B cell (primary cell): Measurements from ENCODE around the gene GHRL. TPM values are rescaled to one million over a fixed set of nuclear protein-coding genes. Genes with fewer than 3 reads are reported as not detected.

Source experiments
- ATAC-seq: fragments of 200-7000 bp; cut with Tn5 transposase; one replicate; pipeline ENCODE4 v1.10.0; 2021; ENCODE audit warnings: low read depth, mild to moderate bottlenecking, moderate number of reproducible peaks, moderate library complexity
- CTCF ChIA-PET: fragments of 350-600 bp; sonication (Branson Sonifier 250); formaldehyde crosslinking; loops from one replicate; lab custom pipeline; 2021; ENCODE audit warnings: antibody characterized with exemption, inconsistent platforms; lab: Charles Lee
- POLR2A ChIA-PET: fragments of 350-600 bp; sonication (Branson Sonifier 250); formaldehyde crosslinking; loops from one replicate; lab custom pipeline; 2021; ENCODE audit warnings: antibody characterized with exemption; lab: Charles Lee
- DNase-seq: peaks from one replicate; pipeline ENCODE4 v3.0.0; 2013
- H2AFZ ChIP-seq: 2 replicates; pipeline ENCODE4 v1.6.1; 2012; ENCODE audit warnings: mild to moderate bottlenecking, low read depth, low read length; ENCODE audit not compliant: insufficient read depth, poor library complexity, severe bottlenecking
- H3K27ac ChIP-seq, 2 donors: 1 replicate in 1 of 2; 2 replicates in 1 of 2; pipeline ENCODE4 v1.5.1; 2012 to 2013; ENCODE audit warnings: low read length in 2 of 2, mild to moderate bottlenecking in 2 of 2, moderate library complexity in 1 of 2
- H3K27me3 ChIP-seq, 4 experiments: fragments of 200-600 bp in 1 of 4; sonication (generic) in 1 of 4; replicated peaks in 1 of 4; 1 replicate in 2 of 4; 2 replicates in 2 of 4; pipeline versions ENCODE4 v1.6.1 to v1.7.0; 2013 to 2016; ENCODE audit warnings: low read length in 3 of 4, mild to moderate bottlenecking in 2 of 4, mixed read lengths in 1 of 4, moderate library complexity in 1 of 4; ENCODE audit not compliant: insufficient read depth in 4 of 4, control insufficient read depth in 3 of 4; ENCODE audit errors: control extremely low read depth in 1 of 4
- H3K36me3 ChIP-seq, 2 experiments: replicated peaks in 1 of 2; 1 replicate in 1 of 2; 2 replicates in 1 of 2; pipeline versions ENCODE4 v1.6.1 to v1.7.1; 2013; ENCODE audit warnings: low read length in 1 of 2; ENCODE audit not compliant: insufficient read depth in 2 of 2, control insufficient read depth in 1 of 2; ENCODE audit errors: control extremely low read depth in 1 of 2, extremely low read depth in 1 of 2
- H3K4me1 ChIP-seq, 2 donors: fragments of 200-600 bp in 1 of 2; sonication (generic) in 1 of 2; 1 replicate in 1 of 2; 2 replicates in 1 of 2; pipeline versions ENCODE4 v1.5.1 to v1.6.1; 2013 to 2017; ENCODE audit warnings: low read length in 2 of 2; ENCODE audit not compliant: control insufficient read depth in 2 of 2, insufficient read depth in 2 of 2
- H3K4me2 ChIP-seq: replicated peaks from 2 replicates; pipeline ENCODE3; 2012; ENCODE audit warnings: mild to moderate bottlenecking, low read depth, low read length; ENCODE audit not compliant: poor library complexity, severe bottlenecking
- H3K4me3 ChIP-seq, 5 experiments: fragments of 200-600 bp in 1 of 5; sonication (generic) in 1 of 5; 1 replicate in 3 of 5; 2 replicates in 2 of 5; pipeline versions ENCODE4 v1.5.1 to v1.7.0; 2011 to 2016; ENCODE audit warnings: low read length in 4 of 5, mild to moderate bottlenecking in 4 of 5, low read depth in 2 of 5, control low read depth in 1 of 5, moderate library complexity in 1 of 5; ENCODE audit not compliant: insufficient read depth in 1 of 5; ENCODE audit errors: control extremely low read depth in 1 of 5, extremely low read depth in 1 of 5
- H3K79me2 ChIP-seq: fragments of 200-600 bp; sonication (generic); one replicate; pipeline ENCODE4 v1.6.0; 2016; ENCODE audit warnings: low read length; ENCODE audit not compliant: control insufficient read depth, insufficient read depth
- H3K9ac ChIP-seq: fragments of 200-600 bp; sonication (generic); 2 replicates; pipeline ENCODE4 v1.6.1; 2017; ENCODE audit warnings: mild to moderate bottlenecking, low read length, moderate library complexity
- H3K9me3 ChIP-seq, 3 donors: one replicate each; pipeline versions ENCODE4 v1.6.1 to v1.7.1; 2013; ENCODE audit warnings: low read length in 2 of 3; ENCODE audit not compliant: control insufficient read depth in 2 of 3, insufficient read depth in 1 of 3; ENCODE audit errors: control extremely low read depth in 1 of 3
- H4K20me1 ChIP-seq: 2 replicates; pipeline ENCODE4 v1.6.0; 2012; ENCODE audit warnings: mild to moderate bottlenecking, low read length; ENCODE audit not compliant: insufficient read depth, control insufficient read depth, poor library complexity, severe bottlenecking
- H3K27ac Mint-ChIP-seq: one replicate; pipeline ENCODE4 v1.8.0; 2021; ENCODE audit warnings: mixed read lengths
- H3K27me3 Mint-ChIP-seq: one replicate; pipeline ENCODE4 v1.8.0; 2021; ENCODE audit warnings: mixed read lengths
- H3K4me1 Mint-ChIP-seq: one replicate; pipeline ENCODE4 v1.8.0; 2021; ENCODE audit warnings: mixed read lengths
- H3K4me3 Mint-ChIP-seq: one replicate; pipeline ENCODE4 v1.8.0; 2021; ENCODE audit warnings: mixed read lengths
- H3K9me3 Mint-ChIP-seq: one replicate; pipeline ENCODE4 v1.8.0; 2022; ENCODE audit warnings: mixed read lengths; ENCODE audit not compliant: insufficient read depth
- EZH2 ChIP-seq: IDR thresholded peaks from 2 replicates; pipeline ENCODE4 v1.6.1; 2012; ENCODE audit warnings: borderline replicate concordance, low read depth, mild to moderate bottlenecking, moderate library complexity, low read length; ENCODE audit not compliant: insufficient read depth, poor library complexity, severe bottlenecking
- WGBS: methylation state at CpG from one replicate; pipeline ENCODE4 v1.1.5; 2013; ENCODE audit warnings: missing lambda C conversion rate; ENCODE audit not compliant: insufficient coverage; 5-methylcytosine and 5-hydroxymethylcytosine counted together
- intact Hi-C: fragments of 100-400 bp; cut with micrococcal nuclease; formaldehyde crosslinking; loops from one replicate; pipeline ENCODE4 v1.10.0; 2022
- polyA plus RNA-seq: library from polyadenylated mRNA; depleted of rRNA; stranded (reverse); fragments of >200 nt; gene quantifications from 2 replicates; pipeline ENCODE4 v1.2.3, GENCODE V29; 2012
- total RNA-seq, 2 donors: library from RNA; stranded (reverse); fragments of 120-200 nt in 1 of 2; gene quantifications; 1 replicate in 1 of 2; 2 replicates in 1 of 2; pipeline versions ENCODE4 v1.2.3 to v1.2.4, GENCODE V29; 2013 to 2022
- TF ChIP-seq, protein P1 (sequence below): fragments of 200-600 bp; IDR thresholded peaks from one replicate; pipeline ENCODE4 v1.8.0; 2022; ENCODE audit warnings: antibody characterized with exemption, mild to moderate bottlenecking

GHRL gene
- total and polyA plus RNA-seq, 2 donors (not counting 1 experiment from before 2014, with no cell fraction given) = 2.8 to 3.0 TPM

DNA sequence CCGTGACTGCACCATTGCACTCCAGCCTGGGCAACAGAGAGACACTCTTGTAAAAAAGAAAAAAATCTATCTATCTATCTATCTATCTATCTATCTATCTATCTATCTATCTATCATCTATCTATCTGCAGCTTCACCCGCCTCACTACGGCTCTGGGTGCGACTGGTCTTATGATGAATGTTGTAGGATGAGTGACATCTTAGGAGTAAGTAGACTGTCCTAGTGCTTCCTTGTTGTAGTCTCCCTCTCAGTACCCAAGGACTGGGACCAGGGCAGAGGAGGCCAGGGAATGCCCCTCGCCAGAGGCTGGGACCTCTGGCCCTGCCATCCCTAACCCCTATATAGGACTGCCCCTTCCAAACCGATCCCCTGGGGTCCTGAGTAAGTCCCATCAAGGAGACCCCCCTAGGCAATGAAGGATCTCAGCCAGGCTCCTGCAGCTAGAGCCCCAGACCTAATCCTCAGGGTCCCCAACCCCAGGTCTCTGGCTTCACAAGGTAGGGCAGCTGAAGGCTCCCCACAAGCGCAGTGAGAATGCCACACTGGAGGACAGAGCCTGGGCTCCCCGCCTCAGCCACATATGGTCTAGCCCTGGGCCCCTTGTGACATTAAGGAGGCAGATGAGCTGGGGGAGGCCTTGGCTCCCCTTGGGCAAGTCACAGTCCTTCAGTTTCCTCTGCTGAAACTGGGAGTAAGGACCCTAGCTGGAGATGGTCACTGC lies 29.0 kb upstream of the GHRL start:
- H2AFZ ChIP-seq = peak overlapping the region; percentile 81
- peak overlapping the region; percentile 81 for H3K4me3 Mint-ChIP-seq
- peaks cover 5% of the 10 kb centered on the region for H4K20me1 ChIP-seq
- peaks cover 26% of the 10 kb centered on the region for H3K79me2 ChIP-seq
- peaks cover 0 to 16% of the 10 kb centered on the region in 2 experiments for H3K36me3 ChIP-seq
- 88% methylated on average over 4 of the region's 8 CpGs for WGBS
- TF ChIP-seq EZH2 = no peak
- TF ChIP-seq, protein P1, sequence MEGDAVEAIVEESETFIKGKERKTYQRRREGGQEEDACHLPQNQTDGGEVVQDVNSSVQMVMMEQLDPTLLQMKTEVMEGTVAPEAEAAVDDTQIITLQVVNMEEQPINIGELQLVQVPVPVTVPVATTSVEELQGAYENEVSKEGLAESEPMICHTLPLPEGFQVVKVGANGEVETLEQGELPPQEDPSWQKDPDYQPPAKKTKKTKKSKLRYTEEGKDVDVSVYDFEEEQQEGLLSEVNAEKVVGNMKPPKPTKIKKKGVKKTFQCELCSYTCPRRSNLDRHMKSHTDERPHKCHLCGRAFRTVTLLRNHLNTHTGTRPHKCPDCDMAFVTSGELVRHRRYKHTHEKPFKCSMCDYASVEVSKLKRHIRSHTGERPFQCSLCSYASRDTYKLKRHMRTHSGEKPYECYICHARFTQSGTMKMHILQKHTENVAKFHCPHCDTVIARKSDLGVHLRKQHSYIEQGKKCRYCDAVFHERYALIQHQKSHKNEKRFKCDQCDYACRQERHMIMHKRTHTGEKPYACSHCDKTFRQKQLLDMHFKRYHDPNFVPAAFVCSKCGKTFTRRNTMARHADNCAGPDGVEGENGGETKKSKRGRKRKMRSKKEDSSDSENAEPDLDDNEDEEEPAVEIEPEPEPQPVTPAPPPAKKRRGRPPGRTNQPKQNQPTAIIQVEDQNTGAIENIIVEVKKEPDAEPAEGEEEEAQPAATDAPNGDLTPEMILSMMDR = no peak
- ChIA-PET CTCF (interaction anchor here (0.6 to 3.0 kb wide), 13 partner anchors 9 to 705 kb away, joined by 3 to 15 read pairs (median 3); partner anchors contain the start of genes CRELD1, FANCD2 and GHRL), POLR2A (interaction anchor here (0.7 to 1.5 kb wide), 4 partner anchors 29 to 529 kb away, joined by 3 to 5 read pairs (median 4); partner anchors contain the start of genes ARPC4, GHRL, TADA3 and VHL)
- intact Hi-C loops = loop anchor here (1.0 to 5.0 kb wide), 10 partner anchors 28 to 529 kb away; partner anchors contain the start of genes CRELD1, JAGN1, RPUSD3 and TADA3
- peaks cover 11 to 21% of the 10 kb centered on the region in 2 donors for H3K4me1 ChIP-seq
- no peaks in the 10 kb centered on the region for H3K9me3 Mint-ChIP-seq
- peaks cover 26% of the 10 kb centered on the region for H3K4me1 Mint-ChIP-seq
- H3K27ac Mint-ChIP-seq = peak overlapping the region; percentile 70
- no peak overlapping the region for H3K27ac ChIP-seq
- peak overlapping the region; percentile 79 for H3K4me2 ChIP-seq
- H3K4me3 ChIP-seq = no peak overlapping the region
- H3K9me3 ChIP-seq = no peaks in the 10 kb centered on the region
- H3K27me3 ChIP-seq = no peaks in the 10 kb centered on the region
- DNase-seq (no peak), ATAC-seq (no peak)
- H3K27me3 Mint-ChIP-seq = peaks cover 7% of the 10 kb centered on the region
- H3K9ac ChIP-seq = peak overlapping the region; percentile 91

DNA sequence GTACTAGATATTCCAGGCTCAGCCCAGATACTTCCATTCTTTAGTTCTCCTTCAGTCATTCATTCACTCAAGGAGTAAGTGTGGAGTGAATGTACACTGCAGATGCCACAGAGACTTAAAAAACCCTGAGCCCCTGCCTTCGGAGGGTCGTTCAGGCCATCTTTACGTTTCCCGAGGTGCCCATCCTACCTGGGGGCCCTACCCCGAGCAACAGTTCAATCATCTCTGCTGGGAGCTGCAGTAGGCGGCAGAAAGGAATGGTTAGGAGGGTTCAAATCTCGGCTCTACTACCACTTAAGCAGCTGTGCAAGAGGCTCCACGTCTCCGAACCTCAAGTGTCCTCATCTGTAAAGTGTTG lies 27.6 kb upstream of the GHRL start:
- Histone ChIP-seq H3K9ac (peak overlapping the region; percentile 91), H3K4me3 (peak overlapping the region; percentile 76 to 99 (median 82)), H3K36me3 (peaks cover 0 to 27% of the 10 kb centered on the region in 2 experiments), H3K9me3 (no peaks in the 10 kb centered on the region), H3K27ac (peak overlapping the region; percentile 69 to 86), H4K20me1 (peaks cover 8% of the 10 kb centered on the region), H2AFZ (peak overlapping the region; percentile 81), H3K79me2 (peaks cover 27% of the 10 kb centered on the region), H3K27me3 (no peaks in the 10 kb centered on the region), H3K4me2 (peak overlapping the region; percentile 79), H3K4me1 (peaks cover 11 to 21% of the 10 kb centered on the region in 2 donors)
- ChIA-PET CTCF (interaction anchor here (0.6 to 3.0 kb wide), 9 partner anchors 15 to 951 kb away, joined by 3 to 15 read pairs (median 4); partner anchors contain the start of genes CRELD1, FANCD2 and GHRL), POLR2A (interaction anchor here (0.6 to 1.5 kb wide), 4 partner anchors 72 to 430 kb away, joined by 3 to 6 read pairs (median 4); partner anchors contain the start of genes TATDN2 and VHL)
- no peak for DNase-seq
- Mint-ChIP-seq H3K9me3 (no peaks in the 10 kb centered on the region), H3K27me3 (no peaks in the 10 kb centered on the region), H3K4me1 (peaks cover 26% of the 10 kb centered on the region), H3K4me3 (peak overlapping the region; percentile 93), H3K27ac (peak overlapping the region; percentile 85)
- 2% methylated on average over 9 of the region's 9 CpGs for WGBS
- TF ChIP-seq, protein P1 = no peak
- no peak for TF ChIP-seq EZH2
- intact Hi-C loops = loop anchor here (2.0 to 5.0 kb wide), 5 partner anchors 71 to 478 kb away; partner anchors contain the start of genes CRELD1, JAGN1 and RPUSD3
- ATAC-seq = no peak
